ENCODE measurements around the gene SNAP91.

DNA sequence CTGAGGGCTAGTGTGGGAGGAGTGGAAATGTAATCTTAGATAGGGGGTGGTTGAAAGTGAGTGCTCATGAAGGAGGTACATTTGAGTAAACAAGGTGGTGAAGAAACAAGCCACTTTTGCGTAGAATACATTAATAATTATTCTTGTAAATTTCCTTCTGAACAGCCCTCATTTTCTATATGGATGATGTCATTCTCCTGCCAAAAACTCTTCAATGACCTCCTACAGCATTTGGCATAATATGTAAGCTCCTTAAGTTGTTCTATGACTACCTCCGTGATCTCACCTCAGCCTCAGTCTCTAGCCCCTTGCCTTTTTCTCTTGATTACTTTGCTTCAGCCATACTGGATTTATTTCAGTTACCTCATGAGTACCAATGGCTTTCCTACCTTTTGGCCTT, 14.0 kb upstream of the SNAP91 start:
- TF ChIP-seq CTCF (IDR thresholded peaks at IDR 0.05) (no peak), POLR2A (IDR thresholded peaks at IDR 0.05) (no peak), EP300 (IDR thresholded peaks at IDR 0.05) (no peak)

Measured in ovary (tissue), 3 donors.